ENCODE results near the gene LGI4.

The LGI4 gene

GRCh38 chr19:35077411-35078223 lies 57.2 kb downstream of the LGI4 start:
- no peaks in the 10 kb centered on the region for H3K4me1 ChIP-seq (ENCODE audit: control insufficient read depth in 2 of 2, insufficient read depth in 2 of 2, low read length in 2 of 2)
- H3K27ac ChIP-seq (ENCODE audit: low read depth in 2 of 2, low read length in 2 of 2): no peak overlapping the region
- H3K27me3 ChIP-seq (ENCODE audit: control insufficient read depth in 2 of 2, insufficient read depth in 2 of 2, low read length in 2 of 2): no peaks in the 10 kb centered on the region
- no peaks in the 10 kb centered on the region for H3K36me3 ChIP-seq (ENCODE audit: control insufficient read depth in 2 of 2, insufficient read depth in 2 of 2, low read length in 2 of 2)
- H3K9me3 ChIP-seq (ENCODE audit: control insufficient read depth in 2 of 2, low read length in 2 of 2): no peaks in the 10 kb centered on the region
- H3K9ac ChIP-seq (ENCODE audit: low read depth in 1 of 2, low read length in 2 of 2): no peak overlapping the region
- H3K4me3 ChIP-seq (ENCODE audit: low read length in 2 of 2): no peak overlapping the region

GRCh38 chr19:35076657-35077056 lies 58.2 kb downstream of the LGI4 start:
- Histone ChIP-seq H3K27ac (ENCODE audit: low read depth in 2 of 2, low read length in 2 of 2) (no peak overlapping the region), H3K9me3 (ENCODE audit: control insufficient read depth in 2 of 2, low read length in 2 of 2) (no peaks in the 10 kb centered on the region), H3K36me3 (ENCODE audit: control insufficient read depth in 2 of 2, insufficient read depth in 2 of 2, low read length in 2 of 2) (no peaks in the 10 kb centered on the region), H3K4me3 (ENCODE audit: low read length in 2 of 2) (no peak overlapping the region), H3K27me3 (ENCODE audit: control insufficient read depth in 2 of 2, insufficient read depth in 2 of 2, low read length in 2 of 2) (no peaks in the 10 kb centered on the region), H3K4me1 (ENCODE audit: control insufficient read depth in 2 of 2, insufficient read depth in 2 of 2, low read length in 2 of 2) (no peaks in the 10 kb centered on the region), H3K9ac (ENCODE audit: low read depth in 1 of 2, low read length in 2 of 2) (no peak overlapping the region)

- Histone ChIP-seq H3K27ac (ENCODE audit: low read depth in 2 of 2, low read length in 2 of 2) (no peak overlapping the region), H3K36me3 (ENCODE audit: control insufficient read depth in 2 of 2, insufficient read depth in 2 of 2, low read length in 2 of 2) (no peaks in the 10 kb centered on the region), H3K4me1 (ENCODE audit: control insufficient read depth in 2 of 2, insufficient read depth in 2 of 2, low read length in 2 of 2) (no peaks in the 10 kb centered on the region), H3K9me3 (ENCODE audit: control insufficient read depth in 2 of 2, low read length in 2 of 2) (no peaks in the 10 kb centered on the region), H3K4me3 (ENCODE audit: low read length in 2 of 2) (no peak overlapping the region), H3K27me3 (ENCODE audit: control insufficient read depth in 2 of 2, insufficient read depth in 2 of 2, low read length in 2 of 2) (no peaks in the 10 kb centered on the region), H3K9ac (ENCODE audit: low read depth in 1 of 2, low read length in 2 of 2) (no peak overlapping the region)
Observed at GRCh38 chr19:35076026-35076370, 58.9 kb downstream of the LGI4 start.

- Histone ChIP-seq H3K9ac (ENCODE audit: low read depth in 1 of 2, low read length in 2 of 2) (no peak overlapping the region), H3K27me3 (ENCODE audit: control insufficient read depth in 2 of 2, insufficient read depth in 2 of 2, low read length in 2 of 2) (no peaks in the 10 kb centered on the region), H3K9me3 (ENCODE audit: control insufficient read depth in 2 of 2, low read length in 2 of 2) (peaks cover 0 to 3% of the 10 kb centered on the region in 2 donors), H3K27ac (ENCODE audit: low read depth in 2 of 2, low read length in 2 of 2) (no peak overlapping the region), H3K36me3 (ENCODE audit: control insufficient read depth in 2 of 2, insufficient read depth in 2 of 2, low read length in 2 of 2) (no peaks in the 10 kb centered on the region), H3K4me3 (ENCODE audit: low read length in 2 of 2) (no peak overlapping the region), H3K4me1 (ENCODE audit: control insufficient read depth in 2 of 2, insufficient read depth in 2 of 2, low read length in 2 of 2) (no peaks in the 10 kb centered on the region)
Observed at GRCh38 chr19:35075202-35076025, 59.4 kb downstream of the LGI4 start.

Data from mucosa of rectum (tissue), 2 donors.